ENCODE data around the gene CDH10.

DNA sequence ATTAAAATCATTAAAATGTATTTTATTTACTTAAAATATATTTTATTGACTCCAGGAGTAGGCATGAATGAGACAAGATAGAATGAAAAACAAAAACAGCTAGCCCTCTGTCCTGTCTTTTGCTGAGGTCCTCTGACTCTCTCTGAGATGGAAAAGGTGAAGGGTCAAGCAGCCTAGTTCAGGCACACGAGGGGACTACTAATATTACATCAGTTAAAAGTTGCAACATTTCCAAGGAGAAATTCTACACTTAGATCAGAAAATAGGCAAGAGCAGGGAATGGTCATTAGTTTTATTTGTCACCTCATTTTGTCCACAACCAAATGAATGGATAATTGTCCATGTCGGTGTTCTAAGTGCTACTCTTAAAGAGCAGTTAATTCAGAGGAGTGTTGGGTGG lies 148.5 kb downstream of the CDH10 start:
- no peak for TF ChIP-seq EP300 (IDR thresholded peaks at IDR 0.05; ENCODE audit: low read depth)
- TF ChIP-seq, protein P1, sequence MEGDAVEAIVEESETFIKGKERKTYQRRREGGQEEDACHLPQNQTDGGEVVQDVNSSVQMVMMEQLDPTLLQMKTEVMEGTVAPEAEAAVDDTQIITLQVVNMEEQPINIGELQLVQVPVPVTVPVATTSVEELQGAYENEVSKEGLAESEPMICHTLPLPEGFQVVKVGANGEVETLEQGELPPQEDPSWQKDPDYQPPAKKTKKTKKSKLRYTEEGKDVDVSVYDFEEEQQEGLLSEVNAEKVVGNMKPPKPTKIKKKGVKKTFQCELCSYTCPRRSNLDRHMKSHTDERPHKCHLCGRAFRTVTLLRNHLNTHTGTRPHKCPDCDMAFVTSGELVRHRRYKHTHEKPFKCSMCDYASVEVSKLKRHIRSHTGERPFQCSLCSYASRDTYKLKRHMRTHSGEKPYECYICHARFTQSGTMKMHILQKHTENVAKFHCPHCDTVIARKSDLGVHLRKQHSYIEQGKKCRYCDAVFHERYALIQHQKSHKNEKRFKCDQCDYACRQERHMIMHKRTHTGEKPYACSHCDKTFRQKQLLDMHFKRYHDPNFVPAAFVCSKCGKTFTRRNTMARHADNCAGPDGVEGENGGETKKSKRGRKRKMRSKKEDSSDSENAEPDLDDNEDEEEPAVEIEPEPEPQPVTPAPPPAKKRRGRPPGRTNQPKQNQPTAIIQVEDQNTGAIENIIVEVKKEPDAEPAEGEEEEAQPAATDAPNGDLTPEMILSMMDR (IDR thresholded peaks at IDR 0.05), result no peak
